Breast epithelium (tissue), 3 donors: ENCODE results near the gene SCD5.
"Not testable (repeated sequence)": the region's sequence is repeated elsewhere in the genome, so short reads cannot be mapped to it uniquely, and the experiment has no call there.

ENCODE experiments used
- CTCF ChIP-seq, 3 donors: fragments of 450-650 bp; IDR thresholded peaks; one replicate each; pipeline ENCODE4 v1.5.1; 2016 to 2017; ENCODE audit warnings: antibody characterized with exemption in 3 of 3, mild to moderate bottlenecking in 3 of 3, moderate library complexity in 3 of 3
- POLR2A ChIP-seq: fragments of 450-650 bp; IDR thresholded peaks from one replicate; pipeline ENCODE4 v1.6.1; 2016; ENCODE audit warnings: antibody characterized with exemption, mild to moderate bottlenecking, moderate library complexity
- POLR2AphosphoS5 ChIP-seq, 3 donors: sonication (generic); formaldehyde crosslinking; IDR thresholded peaks; one replicate each; pipeline ENCODE4 v1.6.1; 2017; ENCODE audit warnings: antibody characterized with exemption in 3 of 3

- not testable (repeated sequence) for TF ChIP-seq POLR2A; POLR2AphosphoS5 (IDR thresholded peaks at IDR 0.05); CTCF (IDR thresholded peaks at IDR 0.05)
Observed at GRCh38 chr4:82833060-82833459, 34.5 kb upstream of the SCD5 start.
